ENCODE data around the gene CD163.
"Not testable (repeated sequence)": the region's sequence is repeated elsewhere in the genome, so short reads cannot be mapped to it uniquely, and the experiment has no call there.

Gene CD163

GRCh38 chr12:7444537-7444936, 59.0 kb downstream of the CD163 start:
- DNase-seq: no peak

- DNase-seq: no peak
Observed at GRCh38 chr12:7444076-7444475, 59.5 kb downstream of the CD163 start, which contains the start of gene CD163L1. TSS of gene CD163L1 (minus strand) at chr12:7444153. CDS start at chr12:7444127, 26 bp downstream.

GRCh38 chr12:7441216-7441615, 62.4 kb downstream of the CD163 start:
- no peak for DNase-seq

GRCh38 chr12:7439579-7440505, 63.7 kb downstream of the CD163 start:
- no peak for DNase-seq

- not testable (repeated sequence) for DNase-seq
Observed at GRCh38 chr12:7438291-7438995, 65.1 kb downstream of the CD163 start.

GRCh38 chr12:7437494-7437893, 66.1 kb downstream of the CD163 start:
- DNase-seq: not testable (repeated sequence)

- DNase-seq: no peak
Observed at GRCh38 chr12:7434670-7435069, 68.9 kb downstream of the CD163 start.

- no peak for DNase-seq
Observed at GRCh38 chr12:7433276-7433822, 70.2 kb downstream of the CD163 start.

GRCh38 chr12:7431993-7432685, 71.4 kb downstream of the CD163 start:
- no peak for DNase-seq

Measured in NCI-H2029 (cell line).